Loucy (cell line): Measurements from ENCODE around the gene CNTRL.

Experiments
- H2AFZ ChIP-seq: fragments of 200-600 bp; sonication (generic); 2 replicates; pipeline ENCODE4 v1.6.0; 2016; ENCODE audit warnings: antibody characterized with exemption, mild to moderate bottlenecking, low read length, moderate library complexity
- H3F3A ChIP-seq: fragments of 200-600 bp; 2 replicates; pipeline ENCODE4 v1.6.0; 2016; ENCODE audit warnings: antibody characterized with exemption, low read depth, mild to moderate bottlenecking
- H3K27me3 ChIP-seq: fragments of 200-600 bp; sonication (generic); 2 replicates; pipeline ENCODE4 v1.6.1; 2014; ENCODE audit warnings: low read length, mild to moderate bottlenecking; ENCODE audit not compliant: insufficient read depth, poor library complexity, severe bottlenecking
- H3K36me3 ChIP-seq: fragments of 200-600 bp; sonication (generic); 2 replicates; pipeline ENCODE4 v1.6.1; 2016; ENCODE audit warnings: low read length; ENCODE audit not compliant: insufficient read depth
- H3K4me1 ChIP-seq: fragments of 200-600 bp; sonication (generic); 2 replicates; pipeline ENCODE4 v1.5.1; 2014; ENCODE audit warnings: low read length, mild to moderate bottlenecking; ENCODE audit not compliant: insufficient read depth, poor library complexity, severe bottlenecking
- H3K4me2 ChIP-seq: fragments of 200-600 bp; sonication (generic); 2 replicates; pipeline ENCODE4 v1.6.0; 2014; ENCODE audit warnings: antibody characterized with exemption, low read length, low read depth, mild to moderate bottlenecking; ENCODE audit not compliant: poor library complexity, severe bottlenecking
- H3K4me3 ChIP-seq: fragments of 200-600 bp; sonication (generic); 2 replicates; pipeline ENCODE4 v1.5.1; 2014; ENCODE audit warnings: low read length, mild to moderate bottlenecking, mixed read lengths; ENCODE audit not compliant: poor library complexity, severe bottlenecking
- H3K79me2 ChIP-seq: fragments of 200-600 bp; sonication (generic); 2 replicates; pipeline ENCODE4 v1.6.1; 2014; ENCODE audit warnings: low read length; ENCODE audit not compliant: insufficient read depth
- H3K9ac ChIP-seq: fragments of 200-600 bp; sonication (generic); 2 replicates; pipeline ENCODE4 v1.6.0; 2014; ENCODE audit warnings: mild to moderate bottlenecking, low read depth, low read length, moderate library complexity; ENCODE audit not compliant: poor library complexity, severe bottlenecking
- H3K9me2 ChIP-seq: fragments of 200-600 bp; sonication (generic); replicated peaks from 2 replicates; pipeline ENCODE4 v1.6.1; 2016; ENCODE audit warnings: low read depth, low read length, mixed read lengths
- H3K9me3 ChIP-seq: fragments of 200-600 bp; sonication (generic); 2 replicates; pipeline ENCODE4 v1.6.1; 2014; ENCODE audit warnings: mild to moderate bottlenecking, antibody characterized with exemption, low read length, low read depth; ENCODE audit not compliant: insufficient read depth
- H4K20me1 ChIP-seq: fragments of 200-600 bp; sonication (generic); 2 replicates; pipeline ENCODE4 v1.6.0; 2014; ENCODE audit warnings: antibody characterized with exemption, low read length, mild to moderate bottlenecking; ENCODE audit not compliant: insufficient read depth, poor library complexity, severe bottlenecking
- CTCF ChIP-seq: fragments of 200-600 bp; sonication (generic); conservative IDR thresholded peaks from 2 replicates; pipeline ENCODE4 v1.5.1; 2014; ENCODE audit warnings: mild to moderate bottlenecking, antibody characterized with exemption, low read length
- EZH2phosphoT487 ChIP-seq: fragments of 200-600 bp; IDR thresholded peaks from 2 replicates; pipeline ENCODE4 v1.6.1; 2018; ENCODE audit warnings: antibody characterized with exemption, mild to moderate bottlenecking, moderate library complexity, borderline replicate concordance

CNTRL gene

GRCh38 chr9:121210536-121210935 is 135.8 kb downstream of the CNTRL start:
- Histone ChIP-seq H3K4me3 (no peak overlapping the region), H3K4me1 (peaks cover 14% of the 10 kb centered on the region), H3K27me3 (no peaks in the 10 kb centered on the region), H3K9ac (no peak overlapping the region), H3K4me2 (no peak overlapping the region), H3K9me2 (no peaks in the 10 kb centered on the region), H3K9me3 (no peaks in the 10 kb centered on the region), H3K36me3 (no peaks in the 10 kb centered on the region), H4K20me1 (no peaks in the 10 kb centered on the region), H3F3A (no peaks in the 10 kb centered on the region), H3K79me2 (no peaks in the 10 kb centered on the region), H2AFZ (no peak overlapping the region)
- TF ChIP-seq EZH2phosphoT487 (no peak), CTCF (no peak)

GRCh38 chr9:121213136-121213806 is 138.5 kb downstream of the CNTRL start:
- no peaks in the 10 kb centered on the region for H4K20me1 ChIP-seq
- H3K4me1 ChIP-seq = peaks cover 14% of the 10 kb centered on the region
- H3K4me3 ChIP-seq = peak overlapping the region; percentile 30
- TF ChIP-seq CTCF = peak; percentile 98
- no peak for TF ChIP-seq EZH2phosphoT487
- no peaks in the 10 kb centered on the region for H3K9me2 ChIP-seq
- H3K9me3 ChIP-seq = no peaks in the 10 kb centered on the region
- H3K36me3 ChIP-seq = no peaks in the 10 kb centered on the region
- no peaks in the 10 kb centered on the region for H3K79me2 ChIP-seq
- H3K4me2 ChIP-seq = peak overlapping the region; percentile 52
- peak overlapping the region; percentile 78 for H2AFZ ChIP-seq
- no peaks in the 10 kb centered on the region for H3F3A ChIP-seq
- H3K9ac ChIP-seq = no peak overlapping the region
- H3K27me3 ChIP-seq = no peaks in the 10 kb centered on the region

- H3K36me3 ChIP-seq = no peaks in the 10 kb centered on the region
- no peak overlapping the region for H3K4me3 ChIP-seq
- peaks cover 14% of the 10 kb centered on the region for H3K4me1 ChIP-seq
- no peaks in the 10 kb centered on the region for H3K79me2 ChIP-seq
- no peaks in the 10 kb centered on the region for H3K9me2 ChIP-seq
- no peaks in the 10 kb centered on the region for H3K9me3 ChIP-seq
- TF ChIP-seq EZH2phosphoT487 (no peak), CTCF (no peak)
- H2AFZ ChIP-seq = peak overlapping the region; percentile 8; the same call in 1 of the 2 replicates
- no peaks in the 10 kb centered on the region for H3K27me3 ChIP-seq
- no peaks in the 10 kb centered on the region for H3F3A ChIP-seq
- no peak overlapping the region for H3K9ac ChIP-seq
- no peak overlapping the region for H3K4me2 ChIP-seq
- H4K20me1 ChIP-seq = no peaks in the 10 kb centered on the region
Measured at GRCh38 chr9:121214005-121214404, 139.2 kb downstream of the CNTRL start.
